GM12891 (cell line): ENCODE results near the gene PCTP. TPM values are rescaled to one million over a fixed set of nuclear protein-coding genes. Genes with fewer than 3 reads are reported as not detected.

ENCODE experiments used
- DNase-seq: peaks from one replicate; pipeline ENCODE4 v3.0.0; 2011; ENCODE audit warnings: low spot score; ENCODE audit not compliant: insufficient read length
- FAIRE-seq: peaks from 2 replicates; lab custom pipeline; 2011; peaks lifted over from hg19 to GRCh38; lab: Jason Lieb, UNC
- PAX5 ChIP-seq: IDR thresholded peaks from 2 replicates; pipeline ENCODE4 v1.6.1; 2011; ENCODE audit warnings: low read length, moderate library complexity, mild to moderate bottlenecking; ENCODE audit not compliant: insufficient read depth, severe bottlenecking
- POLR2A ChIP-seq: IDR thresholded peaks from 2 replicates; pipeline ENCODE4 v1.6.1; 2011; ENCODE audit warnings: low read depth, low read length, control low read depth
- POLR2AphosphoS5 ChIP-seq: IDR thresholded peaks from 2 replicates; pipeline ENCODE4 v1.6.1; 2011; ENCODE audit warnings: low read depth, low read length, control low read depth
- POU2F2 ChIP-seq: IDR thresholded peaks from 2 replicates; pipeline ENCODE4 v1.6.1; 2011; ENCODE audit warnings: low read depth, mild to moderate bottlenecking, control low read depth, low read length, moderate library complexity
- SPI1 ChIP-seq: IDR thresholded peaks from 2 replicates; pipeline ENCODE4 v1.6.1; 2011; ENCODE audit warnings: low read depth, low read length, control low read depth
- TAF1 ChIP-seq: IDR thresholded peaks from 2 replicates; pipeline ENCODE4 v1.6.1; 2011; ENCODE audit warnings: low read depth, low read length, control low read depth
- polyA plus RNA-seq: library from polyadenylated mRNA; unstranded; fragments of >200 nt; gene quantifications from one replicate; pipeline ENCODE4 v1.2.1, GENCODE V29; 2012; ENCODE audit warnings: low read depth, missing spikeins, inconsistent platforms; ENCODE audit not compliant: missing spikeins

Gene PCTP
- polyA plus RNA-seq, result 6.1 TPM

GRCh38 chr17:55750750-55751657 is at the start of gene PCTP:
Gene PCTP, plus strand, starts transcription at chr17:55751051. Its CDS starts 53 bp downstream, at chr17:55751104.
- DNase-seq (peak; percentile 73), FAIRE-seq (peak; percentile 52)
- TF ChIP-seq POLR2AphosphoS5, result no peak
- no peak for TF ChIP-seq SPI1
- no peak for TF ChIP-seq POLR2A
- no peak for TF ChIP-seq TAF1
- no peak for TF ChIP-seq PAX5
- no peak for TF ChIP-seq POU2F2

- no peak for TF ChIP-seq POU2F2
- DNase-seq (no peak), FAIRE-seq (no peak)
These were observed 48.7 kb upstream of the PCTP start for GRCh38 chr17:55702150-55702549.

DNA sequence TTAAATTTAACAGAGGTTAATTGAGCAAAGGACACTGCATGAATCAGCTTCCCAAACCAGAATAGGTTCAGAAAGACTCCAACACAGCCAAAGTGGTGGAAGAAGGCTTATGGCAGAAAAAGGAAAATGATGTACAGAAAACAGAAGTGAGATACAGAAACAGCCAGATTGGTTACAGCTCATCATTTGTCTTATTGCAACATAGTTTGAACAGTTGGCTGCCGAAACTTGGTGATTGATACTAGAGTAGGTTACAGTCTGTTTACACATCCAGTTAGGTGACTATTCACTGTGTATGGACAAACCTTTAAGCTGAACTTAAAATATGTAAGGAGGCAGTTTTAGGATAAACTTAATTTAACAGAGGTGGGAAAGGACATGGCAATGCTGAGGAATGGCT is 46.5 kb upstream of the PCTP start:
- no peak for FAIRE-seq
- no peak for DNase-seq

DNA sequence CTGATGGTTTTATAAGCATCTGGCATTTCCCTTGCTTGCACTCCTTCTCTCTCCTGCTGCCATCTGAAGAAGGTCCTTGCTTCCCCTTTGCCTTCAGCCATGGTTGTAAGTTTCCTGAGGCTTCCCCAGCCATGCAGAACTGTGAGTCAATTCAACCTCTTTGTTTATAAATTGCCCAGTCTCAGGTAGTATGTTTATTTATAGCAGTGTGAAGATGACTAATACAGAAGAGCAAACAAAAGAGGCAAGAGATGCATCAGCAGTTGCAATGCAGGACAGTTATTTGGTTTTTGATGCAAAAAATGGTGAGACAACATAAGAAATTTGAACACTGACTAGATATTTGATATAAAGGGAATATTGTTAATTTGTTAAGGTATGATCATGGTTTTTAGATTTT is 45.0 kb upstream of the PCTP start:
- no peak for TF ChIP-seq TAF1
- TF ChIP-seq POLR2A, result no peak
- TF ChIP-seq PAX5, result no peak
- TF ChIP-seq POU2F2, result no peak
- TF ChIP-seq SPI1, result no peak
- no peak for TF ChIP-seq POLR2AphosphoS5
- no peak for FAIRE-seq
- no peak for DNase-seq

More for the DNA sequence above, 46.5 kb upstream of the PCTP start:
- TF ChIP-seq POLR2AphosphoS5, result no peak
- TF ChIP-seq TAF1, result no peak
- TF ChIP-seq SPI1, result no peak
- no peak for TF ChIP-seq POU2F2
- no peak for TF ChIP-seq PAX5
- no peak for TF ChIP-seq POLR2A

- FAIRE-seq, result no peak
- DNase-seq, result no peak
- TF ChIP-seq PAX5 (no peak), POU2F2 (no peak), TAF1 (no peak)
These were observed 43.8 kb upstream of the PCTP start for GRCh38 chr17:55706808-55707773.

- FAIRE-seq (no peak), DNase-seq (no peak)
- TF ChIP-seq POLR2AphosphoS5 (no peak), TAF1 (no peak), PAX5 (no peak), POU2F2 (no peak), SPI1 (no peak), POLR2A (no peak)
These were observed 42.5 kb upstream of the PCTP start for GRCh38 chr17:55708175-55708974.

GRCh38 chr17:55709440-55709839 is 41.4 kb upstream of the PCTP start:
- DNase-seq, result no peak

DNA sequence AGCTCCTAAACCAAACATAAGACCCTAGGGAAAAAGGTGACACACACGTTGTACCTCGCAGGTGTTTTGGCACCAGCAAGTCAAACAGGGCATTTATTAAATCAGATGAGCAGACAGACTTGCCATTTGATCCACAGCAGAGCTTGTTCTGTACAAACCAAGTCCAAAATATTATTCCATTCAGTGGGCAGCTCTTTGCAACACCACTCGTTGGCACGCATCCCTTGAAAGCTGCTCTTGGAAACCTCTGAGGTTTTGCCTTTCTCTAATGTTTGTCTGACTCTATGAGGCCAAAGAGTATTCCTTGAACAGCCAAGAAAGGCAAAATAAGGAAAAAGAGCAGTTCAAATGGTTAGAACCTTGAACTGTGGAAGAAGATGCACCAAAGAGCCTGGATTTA is 40.9 kb upstream of the PCTP start:
- no peak for DNase-seq
- no peak for FAIRE-seq
- TF ChIP-seq POLR2AphosphoS5 (no peak), SPI1 (no peak), TAF1 (no peak)

More at GRCh38 chr17:55709440-55709839, 41.4 kb upstream of the PCTP start:
- TF ChIP-seq POLR2AphosphoS5 (no peak), POU2F2 (no peak), POLR2A (no peak), PAX5 (no peak), TAF1 (no peak), SPI1 (no peak)
- FAIRE-seq, result no peak
